Ramos (cell line): ENCODE results near the gene PILRA.
"Not testable (repeated sequence)": the region's sequence is repeated elsewhere in the genome, so short reads cannot be mapped to it uniquely, and the experiment has no call there.

Experiments
- in situ Hi-C: fragments of 300-500 bp; cut with MboI; formaldehyde crosslinking; loops from one replicate; pipeline ENCODE4 v1.14.3; 2022; ENCODE audit warnings: low sequenced_read_pairs; ENCODE audit not compliant: unreplicated experiment

Gene PILRA

DNA sequence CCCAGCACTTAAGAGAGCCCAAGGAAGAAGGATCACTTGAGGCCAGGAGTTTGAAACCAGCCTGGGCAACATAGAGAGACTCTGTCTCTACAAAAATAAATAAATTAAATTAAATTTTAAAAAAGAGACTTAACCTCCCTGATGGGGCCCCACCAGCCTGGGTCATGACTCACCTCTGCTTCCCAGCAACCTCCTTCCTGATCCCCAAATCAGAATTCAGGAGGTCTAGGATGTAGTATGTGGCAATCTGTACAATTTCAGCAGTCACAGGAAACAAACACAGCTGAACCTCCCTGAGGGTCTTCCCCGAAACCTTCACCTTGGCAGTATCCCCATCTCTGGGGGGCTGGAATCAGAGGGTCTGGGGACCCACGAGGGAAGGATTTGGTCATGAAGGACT is 72.8 kb downstream of the PILRA start:
- in situ Hi-C loops: no loop called here

GRCh38 chr7:100447363-100447762 is 74.1 kb downstream of the PILRA start:
- in situ Hi-C loops: not testable (repeated sequence)

GRCh38 chr7:100449190-100449795 is 76.0 kb downstream of the PILRA start:
- in situ Hi-C loops: no loop called here
